GM19397 (cell line): ENCODE data around the gene PRKCA.
"Not testable (repeated sequence)": the region's sequence is repeated elsewhere in the genome, so short reads cannot be mapped to it uniquely, and the experiment has no call there.

Experiments used
- ATAC-seq: cut with Tn5 transposase; IDR thresholded peaks from one replicate; pipeline ENCODE4 v1.9.1; 2021; ENCODE audit warnings: mild to moderate bottlenecking, moderate library complexity; ENCODE audit not compliant: unreplicated experiment

Gene PRKCA

GRCh38 chr17:66476014-66476413 is 173.6 kb downstream of the PRKCA start:
- no peak for ATAC-seq

- ATAC-seq = no peak
Observed at GRCh38 chr17:66477615-66478283, 175.3 kb downstream of the PRKCA start.

- ATAC-seq = not testable (repeated sequence)
Observed at GRCh38 chr17:66479230-66479889, 176.9 kb downstream of the PRKCA start.

- ATAC-seq = no peak
Observed at GRCh38 chr17:66480243-66480642, 177.8 kb downstream of the PRKCA start.

GRCh38 chr17:66480802-66481201 is 178.4 kb downstream of the PRKCA start:
- no peak for ATAC-seq

- no peak for ATAC-seq
Observed at GRCh38 chr17:66481271-66481670, 178.9 kb downstream of the PRKCA start.

- ATAC-seq = no peak
Observed at GRCh38 chr17:66483906-66484305, 181.5 kb downstream of the PRKCA start.

- ATAC-seq = no peak
Observed at GRCh38 chr17:66485309-66485947, 183.0 kb downstream of the PRKCA start.

- ATAC-seq = no peak
Observed at GRCh38 chr17:66487121-66487520, 184.7 kb downstream of the PRKCA start.

GRCh38 chr17:66487981-66488468 is 185.6 kb downstream of the PRKCA start:
- no peak for ATAC-seq

- ATAC-seq = no peak
Observed at GRCh38 chr17:66488864-66489263, 186.5 kb downstream of the PRKCA start.

GRCh38 chr17:66489576-66489975 is 187.2 kb downstream of the PRKCA start:
- ATAC-seq = not testable (repeated sequence)

- ATAC-seq = no peak
Observed at GRCh38 chr17:66491213-66491612, 188.8 kb downstream of the PRKCA start.

- ATAC-seq = no peak
Observed at GRCh38 chr17:66491665-66492064, 189.3 kb downstream of the PRKCA start.

- ATAC-seq = no peak
Observed at GRCh38 chr17:66492080-66492479, 189.7 kb downstream of the PRKCA start.

- no peak for ATAC-seq
Observed at GRCh38 chr17:66492561-66493005, 190.2 kb downstream of the PRKCA start.

- no peak for ATAC-seq
Observed at GRCh38 chr17:66493283-66494019, 191.0 kb downstream of the PRKCA start.

- ATAC-seq = no peak
Observed at GRCh38 chr17:66494023-66494803, 191.8 kb downstream of the PRKCA start.

- ATAC-seq = no peak
Observed at GRCh38 chr17:66495035-66495434, 192.6 kb downstream of the PRKCA start.

GRCh38 chr17:66496306-66496705 is 193.9 kb downstream of the PRKCA start:
- ATAC-seq = no peak
